Breast epithelium (tissue), 3 donors: ENCODE results near the gene ZNF575.

Experiments
- CTCF ChIP-seq, 3 donors: fragments of 450-650 bp; IDR thresholded peaks; one replicate each; pipeline ENCODE4 v1.5.1; 2016 to 2017; ENCODE audit warnings: antibody characterized with exemption in 3 of 3, mild to moderate bottlenecking in 3 of 3, moderate library complexity in 3 of 3
- POLR2A ChIP-seq: fragments of 450-650 bp; IDR thresholded peaks from one replicate; pipeline ENCODE4 v1.6.1; 2016; ENCODE audit warnings: antibody characterized with exemption, mild to moderate bottlenecking, moderate library complexity
- POLR2AphosphoS5 ChIP-seq, 3 donors: sonication (generic); formaldehyde crosslinking; IDR thresholded peaks; one replicate each; pipeline ENCODE4 v1.6.1; 2017; ENCODE audit warnings: antibody characterized with exemption in 3 of 3

GRCh38 chr19:43562226-43562697, 29.3 kb downstream of the ZNF575 start:
- TF ChIP-seq POLR2A (no peak), CTCF (IDR thresholded peaks at IDR 0.05) (no peak), POLR2AphosphoS5 (IDR thresholded peaks at IDR 0.05) (no peak)
